HG02970 (cell line): ENCODE results near the gene CDK14.

ENCODE experiments used
- ATAC-seq: cut with Tn5 transposase; IDR thresholded peaks from one replicate; pipeline ENCODE4 v1.9.1; 2021; ENCODE audit warnings: mild to moderate bottlenecking, moderate library complexity, moderate number of reproducible peaks; ENCODE audit not compliant: unreplicated experiment, low FRiP score

Gene CDK14

GRCh38 chr7:91067242-91067641, 471.1 kb downstream of the CDK14 start:
- ATAC-seq = no peak

GRCh38 chr7:91068136-91068795, 472.1 kb downstream of the CDK14 start:
- no peak for ATAC-seq

- no peak for ATAC-seq
Measured at GRCh38 chr7:91069146-91069545, 473.0 kb downstream of the CDK14 start.

GRCh38 chr7:91079487-91079886, 483.4 kb downstream of the CDK14 start:
- ATAC-seq = no peak

GRCh38 chr7:91080351-91080750, 484.2 kb downstream of the CDK14 start:
- no peak for ATAC-seq

GRCh38 chr7:91082038-91082437, 485.9 kb downstream of the CDK14 start:
- ATAC-seq = no peak

- no peak for ATAC-seq
Measured at GRCh38 chr7:91082852-91083495, 486.9 kb downstream of the CDK14 start.

- ATAC-seq = no peak
Measured at GRCh38 chr7:91083855-91084644, 487.9 kb downstream of the CDK14 start.

- no peak for ATAC-seq
Measured at GRCh38 chr7:91085175-91085574, 489.1 kb downstream of the CDK14 start.

- ATAC-seq = no peak
Measured at GRCh38 chr7:91086200-91086599, 490.1 kb downstream of the CDK14 start.

- no peak for ATAC-seq
Measured at GRCh38 chr7:91088156-91088555, 492.0 kb downstream of the CDK14 start.

- no peak for ATAC-seq
Measured at GRCh38 chr7:91088691-91089090, 492.6 kb downstream of the CDK14 start.

- no peak for ATAC-seq
Measured at GRCh38 chr7:91089382-91089963, 493.4 kb downstream of the CDK14 start.

- no peak for ATAC-seq
Measured at GRCh38 chr7:91090684-91091083, 494.6 kb downstream of the CDK14 start.

- ATAC-seq = no peak
Measured at GRCh38 chr7:91091631-91092030, 495.5 kb downstream of the CDK14 start.

- no peak for ATAC-seq
Measured at GRCh38 chr7:91093181-91093580, 497.1 kb downstream of the CDK14 start.

GRCh38 chr7:91098566-91098965, 502.4 kb downstream of the CDK14 start:
- ATAC-seq = no peak

GRCh38 chr7:91103363-91103762, 507.2 kb downstream of the CDK14 start:
- ATAC-seq = no peak

GRCh38 chr7:91107460-91107859, 511.3 kb downstream of the CDK14 start:
- no peak for ATAC-seq

- ATAC-seq = no peak
Measured at GRCh38 chr7:91109200-91109599, 513.1 kb downstream of the CDK14 start.

GRCh38 chr7:91112902-91113341, 516.8 kb downstream of the CDK14 start:
- no peak for ATAC-seq
